OCI-LY3 (cell line): Measurements from ENCODE around the gene KRTAP5-4.
"Not testable (repeated sequence)": the region's sequence is repeated elsewhere in the genome, so short reads cannot be mapped to it uniquely, and the experiment has no call there.

ENCODE experiments used
- H2AFZ ChIP-seq: fragments of 200-600, 300-600 bp; shearing (Covaris generic); 2 replicates; pipeline ENCODE4 v1.6.0; 2014; ENCODE audit warnings: antibody characterized with exemption, low read depth, low read length
- H3K27ac ChIP-seq: fragments of 200-600, 300-600 bp; sonication (generic); 2 replicates; pipeline ENCODE4 v1.5.1; 2014; ENCODE audit warnings: mild to moderate bottlenecking, low read length, moderate library complexity, mixed read lengths
- H3K27me3 ChIP-seq: fragments of 200-600, 300-600 bp; sonication (generic); 2 replicates; pipeline ENCODE4 v1.6.1; 2014; ENCODE audit warnings: low read depth, low read length, mixed read lengths
- H3K36me3 ChIP-seq: fragments of 200-600, 300-600 bp; sonication (generic); replicated peaks from 2 replicates; pipeline ENCODE3; 2014; ENCODE audit warnings: low read depth, low read length, mixed read lengths
- H3K4me1 ChIP-seq: fragments of 300-600, 200-600 bp; sonication (generic); 2 replicates; pipeline ENCODE4 v1.6.1; 2014; ENCODE audit warnings: low read length, mixed read lengths
- H3K4me2 ChIP-seq: fragments of 200-600, 300-600 bp; sonication (generic); 2 replicates; pipeline ENCODE4 v1.6.1; 2014; ENCODE audit warnings: low read length, mixed read lengths
- H3K4me3 ChIP-seq: fragments of 300-600, 200-600 bp; sonication (generic); 2 replicates; pipeline ENCODE4 v1.5.1; 2014; ENCODE audit warnings: antibody characterized with exemption, mild to moderate bottlenecking, low read length, moderate library complexity
- H3K79me2 ChIP-seq: fragments of 300-600, 200-600 bp; shearing (Covaris generic); 2 replicates; pipeline ENCODE4 v1.6.1; 2014; ENCODE audit warnings: mild to moderate bottlenecking, low read length, mixed read lengths
- H3K9ac ChIP-seq: fragments of 300-600, 200-600 bp; shearing (Covaris generic); 2 replicates; pipeline ENCODE4 v1.6.0; 2014; ENCODE audit warnings: mild to moderate bottlenecking, low read length, moderate library complexity
- H3K9me3 ChIP-seq: fragments of 200-600, 300-600 bp; shearing (Covaris generic); 2 replicates; pipeline ENCODE4 v1.6.1; 2014; ENCODE audit warnings: low read length, mixed read lengths; ENCODE audit not compliant: insufficient read depth
- H4K20me1 ChIP-seq: fragments of 200-600, 300-600 bp; sonication (generic); 2 replicates; pipeline ENCODE4 v1.6.1; 2016; ENCODE audit warnings: low read length, mixed read lengths; ENCODE audit not compliant: insufficient read depth
- CTCF ChIP-seq: fragments of 200-600, 300-600 bp; sonication (generic); IDR thresholded peaks from 2 replicates; pipeline ENCODE4 v1.5.1; 2014; ENCODE audit warnings: antibody characterized with exemption, low read length, low read depth
- EZH2phosphoT487 ChIP-seq: fragments of 200-600 bp; shearing (Covaris generic); IDR thresholded peaks from 2 replicates; pipeline ENCODE4 v1.6.1; 2018; ENCODE audit warnings: antibody characterized with exemption, mixed run types, low read depth

KRTAP5-4 gene

GRCh38 chr11:1622086-1622485, at the start of gene KRTAP5-4:
KRTAP5-4 (minus strand) TSS chr11:1622138; CDS start chr11:1622093, 45 bp downstream.
- Histone ChIP-seq H3K4me3 (no peak within 1 kb of the TSS), H3K27ac (no peak within 1 kb of the TSS), H4K20me1 (no peaks in the 10 kb centered on the region), H3K4me2 (no peak within 1 kb of the TSS), H3K79me2 (no peaks in the 10 kb centered on the region), H3K36me3 (no peaks in the 10 kb centered on the region), H2AFZ (no peak within 1 kb of the TSS), H3K9me3 (no peaks in the 10 kb centered on the region), H3K4me1 (no peaks in the 10 kb centered on the region), H3K27me3 (peaks cover 39% of the 10 kb centered on the region), H3K9ac (no peak within 1 kb of the TSS)
- TF ChIP-seq CTCF = no peak
- TF ChIP-seq EZH2phosphoT487 = no peak

DNA sequence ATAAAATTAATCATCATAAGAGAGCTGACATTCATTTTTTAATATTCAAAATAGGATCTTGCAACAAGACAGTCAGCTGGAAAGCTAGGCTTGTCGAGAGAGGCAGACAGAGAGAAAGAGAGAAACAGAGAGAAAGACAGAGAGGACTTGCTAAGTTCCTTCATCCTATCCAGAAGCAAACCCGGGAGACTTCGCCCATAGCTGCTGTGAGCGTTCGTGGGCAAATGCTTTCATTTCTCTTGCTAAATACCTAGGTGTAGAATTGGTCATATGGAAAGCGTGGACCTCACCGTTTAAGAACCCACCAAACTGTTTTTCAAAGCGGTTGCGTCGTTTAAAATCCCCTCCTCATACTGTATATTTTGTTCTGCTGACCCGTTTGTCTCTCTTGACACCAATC, 49.7 kb upstream of the KRTAP5-4 start:
- TF ChIP-seq CTCF (no peak), EZH2phosphoT487 (no peak)
- peaks cover 5% of the 10 kb centered on the region; the same call in 1 of the 2 replicates for H4K20me1 ChIP-seq
- no peak overlapping the region for H3K27ac ChIP-seq
- no peaks in the 10 kb centered on the region for H3K4me1 ChIP-seq
- no peak overlapping the region for H2AFZ ChIP-seq
- H3K36me3 ChIP-seq = no peaks in the 10 kb centered on the region
- no peak overlapping the region for H3K4me3 ChIP-seq
- H3K27me3 ChIP-seq = peaks cover 17% of the 10 kb centered on the region
- H3K4me2 ChIP-seq = no peak overlapping the region
- H3K9me3 ChIP-seq = no peaks in the 10 kb centered on the region
- no peaks in the 10 kb centered on the region for H3K79me2 ChIP-seq
- H3K9ac ChIP-seq = no peak overlapping the region

- Histone ChIP-seq H3K4me2 (no peak overlapping the region), H3K9ac (no peak overlapping the region), H3K36me3 (no peaks in the 10 kb centered on the region), H4K20me1 (peaks cover 5% of the 10 kb centered on the region; the same call in 1 of the 2 replicates), H3K4me1 (no peaks in the 10 kb centered on the region), H3K4me3 (no peak overlapping the region), H2AFZ (no peak overlapping the region), H3K27me3 (peaks cover 14% of the 10 kb centered on the region), H3K27ac (no peak overlapping the region), H3K9me3 (no peaks in the 10 kb centered on the region), H3K79me2 (no peaks in the 10 kb centered on the region)
- TF ChIP-seq EZH2phosphoT487 = no peak
- no peak for TF ChIP-seq CTCF
Observed at GRCh38 chr11:1670905-1671371, 49.0 kb upstream of the KRTAP5-4 start.

DNA sequence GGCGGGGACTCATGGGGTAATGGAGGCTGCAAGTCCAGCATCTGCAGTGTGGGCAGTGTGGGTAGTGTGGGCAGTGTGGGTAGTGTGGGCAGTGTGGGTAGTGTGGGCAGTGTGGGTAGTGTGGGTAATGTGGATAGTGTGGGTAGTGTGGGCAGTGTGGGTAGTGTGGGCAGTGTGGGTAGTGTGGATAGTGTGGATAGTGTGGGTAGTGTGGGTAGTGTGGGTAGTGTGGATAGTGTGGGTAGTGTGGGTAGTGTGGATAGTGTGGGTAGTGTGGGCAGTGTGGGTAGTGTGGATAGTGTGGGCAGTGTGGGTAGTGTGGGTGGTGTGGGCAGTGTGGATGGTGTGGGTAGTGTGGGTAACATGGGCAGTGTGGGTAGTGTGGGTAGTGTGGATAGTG, 48.5 kb upstream of the KRTAP5-4 start:
- H3K9ac ChIP-seq, H3K4me2 ChIP-seq: not testable (repeated sequence)

More for the DNA sequence above, 48.5 kb upstream of the KRTAP5-4 start:
- not testable (repeated sequence) for H3K79me2 ChIP-seq, H3K27ac ChIP-seq, H3K4me1 ChIP-seq, H4K20me1 ChIP-seq, H3K36me3 ChIP-seq, H3K9me3 ChIP-seq, H2AFZ ChIP-seq, H3K4me3 ChIP-seq, H3K27me3 ChIP-seq
